HEK293T (cell line): ENCODE results near the gene SCUBE2.

Experiments
- HDGF ChIP-seq: fragments of 450-650 bp; IDR thresholded peaks from 2 replicates; pipeline ENCODE4 v1.6.1; 2017; ENCODE audit warnings: antibody characterized with exemption, borderline replicate concordance
- L3MBTL2 ChIP-seq: fragments of 450-650 bp; conservative IDR thresholded peaks from 2 replicates; pipeline ENCODE4 v1.6.1; 2016; ENCODE audit warnings: mild to moderate bottlenecking
- SP1 ChIP-seq: fragments of 450-650 bp; IDR thresholded peaks from 2 replicates; pipeline ENCODE4 v1.6.1; 2017
- SUZ12 ChIP-seq: fragments of 450-650 bp; IDR thresholded peaks from 2 replicates; pipeline ENCODE4 v1.6.1; 2016; ENCODE audit warnings: mild to moderate bottlenecking
- TARDBP ChIP-seq: fragments of 450-650 bp; IDR thresholded peaks from 2 replicates; pipeline ENCODE4 v1.6.1; 2016
- ZNF384 ChIP-seq: fragments of 450-650 bp; IDR thresholded peaks from 2 replicates; pipeline ENCODE4 v1.6.1; 2016

DNA sequence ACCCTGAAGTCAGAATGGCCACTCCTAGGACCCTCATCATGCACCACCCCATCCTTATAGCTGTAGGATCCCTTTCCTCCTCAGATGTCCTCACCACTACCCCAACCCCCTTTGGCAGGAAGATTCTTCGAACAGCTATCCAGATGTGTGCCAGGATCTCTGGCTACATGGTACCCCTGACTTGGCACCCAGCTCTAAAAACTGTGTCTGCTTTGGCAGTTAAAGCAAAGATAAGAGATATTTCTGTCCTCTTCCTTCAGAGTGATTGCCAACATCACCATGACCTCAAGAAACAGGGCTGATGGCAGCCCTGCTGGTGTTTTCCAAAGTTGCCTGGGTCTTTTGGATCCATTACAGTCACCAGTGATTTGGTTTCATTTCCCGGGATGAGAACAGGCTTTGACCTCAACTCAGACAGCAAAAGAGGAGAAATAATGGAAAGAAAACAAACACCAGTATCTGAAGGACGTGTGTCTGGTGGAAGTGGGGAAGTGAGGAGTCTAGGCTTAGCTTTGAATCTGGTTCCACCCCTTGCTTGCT is 83.3 kb downstream of the SCUBE2 start:
- TF ChIP-seq HDGF (no peak), TARDBP (no peak), ZNF384 (no peak), SP1 (no peak), L3MBTL2 (no peak), SUZ12 (no peak)
